K562 (cell line): Measurements from ENCODE around the gene CDC14A. TPM values are rescaled to one million over a fixed set of nuclear protein-coding genes. Genes with fewer than 3 reads are reported as not detected.

Experiments
- ASH1L ChIP-seq: fragments of 450-650 bp; IDR thresholded peaks from 2 replicates; pipeline ENCODE4 v1.6.1; 2018; ENCODE audit warnings: borderline replicate concordance, mild to moderate bottlenecking, low read depth; ENCODE audit not compliant: partially characterized antibody
- CEBPG ChIP-seq, 3 experiments: fragments of 200-800 bp in 1 of 3; sonication (Bioruptor generic) in 1 of 3; sonication (generic) in 1 of 3; formaldehyde crosslinking in 1 of 3; IDR thresholded peaks in 2 of 3; conservative IDR thresholded peaks in 1 of 3; 2 replicates each; pipeline versions ENCODE4 v1.6.1 to v1.8.0; 2016 to 2022; ENCODE audit warnings: missing compliant biosample characterization in 2 of 3, missing genetic modification characterization in 2 of 3, mild to moderate bottlenecking in 1 of 3, missing genetic modification reagents in 1 of 3
- FOXA3 ChIP-seq, 2 experiments: fragments of 450-650 bp in 1 of 2; sonication (generic) in 1 of 2; formaldehyde crosslinking; IDR thresholded peaks in 1 of 2; conservative IDR thresholded peaks in 1 of 2; 2 replicates each; pipeline versions ENCODE4 v1.4.0 to v1.8.0; 2020 to 2022; ENCODE audit warnings: mild to moderate bottlenecking in 2 of 2, missing genetic modification reagents in 1 of 2
- FUS ChIP-seq: fragments of 200-400 bp; formaldehyde crosslinking; optimal IDR thresholded peaks from 2 replicates; pipeline ENCODE3; 2017; ENCODE audit warnings: low read depth, low read length
- GTF2B ChIP-seq: IDR thresholded peaks from 2 replicates; pipeline ENCODE4 v1.6.1; 2011; ENCODE audit not compliant: insufficient read length; ENCODE audit errors: extremely low read depth
- GTF2F1 ChIP-seq: IDR thresholded peaks from 2 replicates; pipeline ENCODE4 v1.6.1; 2011; ENCODE audit warnings: low read depth, low read length, improper control_type of control experiment
- MIER1 ChIP-seq: fragments of 450-650 bp; IDR thresholded peaks from 2 replicates; pipeline ENCODE4 v1.6.1; 2016; ENCODE audit warnings: antibody characterized with exemption, mild to moderate bottlenecking, low read depth
- PKNOX1 ChIP-seq: fragments of 450-650 bp; IDR thresholded peaks from 2 replicates; pipeline ENCODE4 v1.6.1; 2016
- RBFOX2 ChIP-seq: fragments of 200-400 bp; formaldehyde crosslinking; IDR thresholded peaks from 2 replicates; pipeline ENCODE4 v1.6.1; 2017; ENCODE audit warnings: low read depth, mild to moderate bottlenecking, low read length, moderate library complexity
- ZBTB2 ChIP-seq: fragments of 450-650 bp; IDR thresholded peaks from 2 replicates; pipeline ENCODE4 v1.6.1; 2016; ENCODE audit warnings: antibody characterized with exemption
- ZNF592 ChIP-seq: fragments of 450-650 bp; IDR thresholded peaks from 2 replicates; pipeline ENCODE4 v1.6.1; 2017; ENCODE audit warnings: antibody characterized with exemption, mild to moderate bottlenecking
- polyA plus RNA-seq, 8 experiments: library from polyadenylated mRNA; depleted of rRNA in 4 of 8; stranded (reverse) in 5 of 8; unstranded in 3 of 8; fragments of >200 nt; fragmentation: Nextera tagmentation in 2 of 8; fragmentation: Illumina TruSeq in 1 of 8; extraction: Ambion mirVana in 2 of 8; extraction: Trizol in 1 of 8; gene quantifications; 2 replicates each; pipeline versions ENCODE4 v1.2.1 to v1.2.3, GENCODE V29; 2011 to 2014; ENCODE audit warnings: inconsistent platforms in 1 of 8, missing spikeins in 1 of 8
- total RNA-seq, 7 experiments: library from RNA; depleted of rRNA in 6 of 7; stranded (reverse); fragments of >200 nt in 6 of 7; fragmentation: Illumina TruSeq in 2 of 7; extraction: Trizol in 2 of 7; gene quantifications; 2 replicates each; pipeline versions ENCODE4 v1.2.1 to v1.2.3, GENCODE V29; 2011 to 2021; ENCODE audit warnings: low replicate concordance in 1 of 7
- TF ChIP-seq, protein P1 (sequence below): sonication (generic); formaldehyde crosslinking; IDR thresholded peaks from 2 replicates; pipeline ENCODE4 v1.8.0; 2022; ENCODE audit warnings: mild to moderate bottlenecking, low read depth, missing genetic modification reagents
- TF ChIP-seq, protein P2 (sequence below): fragments of 450-650 bp; IDR thresholded peaks from 2 replicates; pipeline ENCODE4 v1.6.1; 2017; ENCODE audit warnings: mild to moderate bottlenecking, moderate library complexity

Gene CDC14A
- total and polyA plus RNA-seq, 9 of the 15 experiments (the other 6 are each of a cell fraction or from before 2014, with no cell fraction given), result 17.0 to 74.3 (median 33.4) TPM

- TF ChIP-seq PKNOX1 (no peak), CEBPG (CRISPR knock-in tag; IDR thresholded peaks at IDR 0.05) (0 out of 2 replicates have a peak, but pooled peaks have one; percentile 24), CEBPG (tag; conservative IDR thresholded peaks at IDR 0.05 in 1 of 2, IDR thresholded peaks at IDR 0.05 in 1 of 2) (peak; percentile 86 to 88), RBFOX2 (no peak), ASH1L (no peak), ZBTB2 (no peak), GTF2F1 (no peak), MIER1 (no peak), GTF2B (no peak), ZNF592 (no peak), FOXA3 (CRISPR knock-in tag; conservative IDR thresholded peaks at IDR 0.05 in 1 of 2, IDR thresholded peaks at IDR 0.05 in 1 of 2) (no peak), FUS (no peak)
- TF ChIP-seq, protein P1, sequence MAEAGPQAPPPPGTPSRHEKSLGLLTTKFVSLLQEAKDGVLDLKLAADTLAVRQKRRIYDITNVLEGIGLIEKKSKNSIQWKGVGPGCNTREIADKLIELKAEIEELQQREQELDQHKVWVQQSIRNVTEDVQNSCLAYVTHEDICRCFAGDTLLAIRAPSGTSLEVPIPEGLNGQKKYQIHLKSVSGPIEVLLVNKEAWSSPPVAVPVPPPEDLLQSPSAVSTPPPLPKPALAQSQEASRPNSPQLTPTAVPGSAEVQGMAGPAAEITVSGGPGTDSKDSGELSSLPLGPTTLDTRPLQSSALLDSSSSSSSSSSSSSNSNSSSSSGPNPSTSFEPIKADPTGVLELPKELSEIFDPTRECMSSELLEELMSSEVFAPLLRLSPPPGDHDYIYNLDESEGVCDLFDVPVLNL, result no peak
- TF ChIP-seq, protein P2, sequence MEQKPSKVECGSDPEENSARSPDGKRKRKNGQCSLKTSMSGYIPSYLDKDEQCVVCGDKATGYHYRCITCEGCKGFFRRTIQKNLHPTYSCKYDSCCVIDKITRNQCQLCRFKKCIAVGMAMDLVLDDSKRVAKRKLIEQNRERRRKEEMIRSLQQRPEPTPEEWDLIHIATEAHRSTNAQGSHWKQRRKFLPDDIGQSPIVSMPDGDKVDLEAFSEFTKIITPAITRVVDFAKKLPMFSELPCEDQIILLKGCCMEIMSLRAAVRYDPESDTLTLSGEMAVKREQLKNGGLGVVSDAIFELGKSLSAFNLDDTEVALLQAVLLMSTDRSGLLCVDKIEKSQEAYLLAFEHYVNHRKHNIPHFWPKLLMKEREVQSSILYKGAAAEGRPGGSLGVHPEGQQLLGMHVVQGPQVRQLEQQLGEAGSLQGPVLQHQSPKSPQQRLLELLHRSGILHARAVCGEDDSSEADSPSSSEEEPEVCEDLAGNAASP, result no peak
Measured at GRCh38 chr1:100496896-100497295, 144.6 kb downstream of the CDC14A start (continued).
